Activated CD8-positive, alpha-beta memory T cell treated with anti-CD3 and anti-CD28 coated beads, Interleukin-2, amount 10 ng/mL, durations not matched to agents 7 days and 5 days (primary cell): ENCODE measurements around the gene GOLM1. TPM values are rescaled to one million over a fixed set of nuclear protein-coding genes. Genes with fewer than 3 reads are reported as not detected.
"Not testable (repeated sequence)": the region's sequence is repeated elsewhere in the genome, so short reads cannot be mapped to it uniquely, and the experiment has no call there.

Source experiments
- ATAC-seq: fragments of 150-1000 bp; cut with Tn5 transposase; one replicate; pipeline ENCODE4 v1.10.0; 2021; ENCODE audit warnings: moderate library complexity
- CTCF ChIA-PET: fragments of 350-600 bp; sonication (Branson Sonifier 250); formaldehyde crosslinking; loops from one replicate; lab custom pipeline; 2021; ENCODE audit warnings: antibody characterized with exemption; lab: Charles Lee
- DNase-seq: peaks from one replicate; pipeline ENCODE4 v3.0.0-alpha.2; 2020
- H3K27ac Mint-ChIP-seq: one replicate; pipeline ENCODE4 v1.8.0; 2021; ENCODE audit warnings: mild to moderate bottlenecking, mixed read lengths
- H3K27me3 Mint-ChIP-seq: one replicate; pipeline ENCODE4 v1.8.0; 2021; ENCODE audit warnings: mixed read lengths
- H3K36me3 Mint-ChIP-seq: one replicate; pipeline ENCODE4 v1.8.0; 2021; ENCODE audit warnings: mild to moderate bottlenecking, mixed read lengths
- H3K4me1 Mint-ChIP-seq: one replicate; pipeline ENCODE4 v1.8.0; 2021; ENCODE audit warnings: mixed read lengths
- H3K4me3 Mint-ChIP-seq: one replicate; pipeline ENCODE4 v1.8.0; 2021; ENCODE audit warnings: mild to moderate bottlenecking, moderate library complexity, mixed read lengths
- H3K9me3 Mint-ChIP-seq: one replicate; pipeline ENCODE4 v1.8.0; 2022; ENCODE audit warnings: low read depth, mixed read lengths
- total RNA-seq, 2 experiments: library from RNA; stranded (reverse); gene quantifications; one replicate each; pipeline ENCODE4 v1.2.3, GENCODE V29; 2021

GOLM1 gene, protein sequence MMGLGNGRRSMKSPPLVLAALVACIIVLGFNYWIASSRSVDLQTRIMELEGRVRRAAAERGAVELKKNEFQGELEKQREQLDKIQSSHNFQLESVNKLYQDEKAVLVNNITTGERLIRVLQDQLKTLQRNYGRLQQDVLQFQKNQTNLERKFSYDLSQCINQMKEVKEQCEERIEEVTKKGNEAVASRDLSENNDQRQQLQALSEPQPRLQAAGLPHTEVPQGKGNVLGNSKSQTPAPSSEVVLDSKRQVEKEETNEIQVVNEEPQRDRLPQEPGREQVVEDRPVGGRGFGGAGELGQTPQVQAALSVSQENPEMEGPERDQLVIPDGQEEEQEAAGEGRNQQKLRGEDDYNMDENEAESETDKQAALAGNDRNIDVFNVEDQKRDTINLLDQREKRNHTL
- total RNA-seq = 1 to 10 TPM; 3.0 to 5.5 TPM

DNA sequence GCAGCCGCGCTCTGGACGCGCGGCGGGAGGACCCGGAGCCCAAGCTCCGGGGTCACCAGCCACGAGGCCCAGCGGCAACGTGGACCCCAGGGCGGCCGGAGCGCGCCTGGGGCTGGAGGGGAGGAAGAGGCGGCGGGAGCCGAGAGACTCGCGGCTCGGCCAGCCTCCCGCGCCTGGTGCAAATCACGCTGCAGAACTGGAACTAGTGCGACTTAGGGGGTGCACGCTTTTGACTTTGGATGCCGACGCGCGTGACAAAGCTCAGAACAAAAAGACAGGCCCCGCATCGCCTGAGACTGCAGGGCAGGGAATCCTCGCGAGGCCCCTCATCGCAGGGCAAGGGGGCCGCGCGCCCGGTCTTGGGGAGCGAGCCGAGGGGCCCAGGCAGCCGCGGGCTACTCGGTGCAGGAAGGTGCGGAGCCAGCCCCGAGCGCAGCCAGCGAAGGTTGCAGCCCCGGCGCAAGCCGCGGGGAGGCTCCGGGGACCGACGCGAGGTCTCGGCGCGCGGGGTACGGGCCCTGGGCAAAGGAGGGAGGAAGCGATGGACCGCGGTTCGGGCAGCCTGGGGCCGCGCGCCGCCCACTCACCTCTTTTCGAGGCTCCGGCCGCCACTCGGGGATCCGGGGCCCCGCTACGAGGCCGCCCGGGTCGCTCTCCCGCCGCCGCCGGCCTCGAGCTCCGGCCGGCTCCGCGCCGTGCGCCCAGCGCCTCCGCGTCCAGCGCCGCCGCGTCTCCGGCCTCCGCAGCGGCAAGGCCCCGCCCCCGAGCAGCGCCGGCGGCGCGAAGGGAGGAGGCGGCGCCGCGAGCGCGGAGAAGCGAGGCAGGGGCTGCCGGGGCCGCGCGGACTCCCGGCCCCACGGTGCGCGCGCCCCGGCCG is at the start of gene GOLM1:
Gene GOLM1 (minus strand): TSS at position 735 of the 877 bp plus-strand sequence. CDS start 20,238 bp downstream, outside the sequence.
- Mint-ChIP-seq H3K9me3 (no peaks in the 10 kb centered on the region), H3K4me1 (peaks cover 14% of the 10 kb centered on the region), H3K4me3 (peak within 1 kb of the TSS; percentile 66), H3K27ac (no peak within 1 kb of the TSS), H3K27me3 (peaks cover 61% of the 10 kb centered on the region), H3K36me3 (no peaks in the 10 kb centered on the region)
- CTCF ChIA-PET = no interaction called here
- ATAC-seq (peak; percentile 84), DNase-seq (peak; percentile 49)

DNA sequence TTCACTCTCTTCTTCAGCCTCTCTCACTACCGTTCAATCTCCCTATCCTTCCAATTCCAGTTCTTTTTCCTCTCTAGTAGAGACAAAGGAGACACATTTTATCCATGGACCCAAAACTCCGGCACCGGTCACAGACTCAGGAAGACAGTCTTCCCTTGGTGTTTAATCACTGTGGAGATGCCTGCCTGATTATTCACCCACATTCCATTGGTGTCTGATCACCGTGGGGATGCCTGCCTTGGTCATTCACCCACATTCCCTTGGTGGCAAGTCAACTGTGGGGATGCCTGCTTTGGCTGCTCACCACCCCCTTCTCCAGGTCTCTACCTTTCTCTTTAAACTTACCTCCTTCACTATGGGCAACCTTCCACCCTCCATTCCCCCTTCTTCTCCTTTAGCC is 47.3 kb upstream of the GOLM1 start:
- ATAC-seq, H3K27ac Mint-ChIP-seq, H3K4me3 Mint-ChIP-seq, H3K9me3 Mint-ChIP-seq, DNase-seq, H3K36me3 Mint-ChIP-seq, H3K4me1 Mint-ChIP-seq, CTCF ChIA-PET, H3K27me3 Mint-ChIP-seq: not testable (repeated sequence)

DNA sequence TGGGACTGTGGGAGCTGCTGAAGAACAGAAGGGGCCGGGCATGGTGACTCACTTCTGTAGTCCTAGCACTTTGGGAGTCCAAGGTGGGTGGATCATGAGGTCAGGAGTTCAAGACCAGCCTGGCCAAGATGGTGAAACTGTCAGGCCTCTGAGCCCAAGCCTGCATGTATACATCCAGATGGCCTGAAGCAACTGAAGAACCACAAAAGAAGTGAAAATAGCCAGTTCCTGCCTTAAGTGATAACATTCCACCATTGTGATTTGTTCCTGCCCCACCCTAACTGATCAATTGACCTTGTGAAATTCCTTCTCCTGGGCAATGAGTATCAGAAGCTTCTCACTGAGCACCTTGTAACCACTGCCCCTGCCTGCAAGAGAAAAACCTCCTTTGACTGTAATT is 46.6 kb upstream of the GOLM1 start:
- H3K4me3 Mint-ChIP-seq, DNase-seq, H3K27me3 Mint-ChIP-seq, H3K4me1 Mint-ChIP-seq, ATAC-seq, CTCF ChIA-PET, H3K9me3 Mint-ChIP-seq, H3K27ac Mint-ChIP-seq, H3K36me3 Mint-ChIP-seq: not testable (repeated sequence)

DNA sequence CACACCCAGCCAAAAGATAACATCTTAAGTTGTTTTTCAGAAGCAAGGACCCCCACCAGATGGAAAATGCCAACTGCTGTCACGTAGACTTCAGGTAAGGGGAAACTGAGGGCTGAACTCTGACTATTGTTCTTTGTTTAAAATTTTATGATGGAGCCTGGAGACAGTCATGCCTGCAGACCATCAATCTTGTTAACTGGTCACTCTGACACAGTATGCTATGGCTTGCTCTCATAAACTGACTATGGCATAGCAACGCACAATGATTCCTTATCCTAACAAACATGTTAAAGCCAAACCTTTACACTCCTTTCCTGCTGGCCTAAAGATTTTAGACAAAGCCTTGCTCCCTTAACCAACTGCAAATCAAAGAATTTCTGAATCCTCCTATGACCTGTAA is 43.6 kb upstream of the GOLM1 start:
- no peak for DNase-seq
- Mint-ChIP-seq H3K27me3 (no peaks in the 10 kb centered on the region), H3K9me3 (peaks cover 5% of the 10 kb centered on the region), H3K36me3 (peaks cover 1% of the 10 kb centered on the region), H3K27ac (no peak overlapping the region), H3K4me3 (no peak overlapping the region), H3K4me1 (no peaks in the 10 kb centered on the region)
- ATAC-seq = no peak
- CTCF ChIA-PET = no interaction called here

DNA sequence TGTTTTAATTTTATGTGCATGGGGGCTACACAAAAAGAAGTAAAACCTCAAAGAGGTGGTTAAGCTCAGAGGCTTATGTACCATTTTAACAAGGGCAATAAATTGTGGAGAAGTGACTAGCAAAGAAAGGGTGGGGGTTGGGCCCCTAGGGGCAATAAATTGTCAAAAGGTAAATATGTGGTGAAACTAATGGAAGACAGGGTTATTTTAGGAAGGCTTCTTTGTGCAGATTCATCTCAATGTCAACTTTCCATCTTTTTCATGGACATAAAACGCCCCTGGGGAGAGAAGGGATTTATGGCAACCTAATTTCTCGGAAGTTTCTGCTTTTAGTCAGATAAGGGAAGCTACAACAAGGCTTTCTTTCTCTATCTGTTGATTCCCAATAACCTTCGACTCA is 42.5 kb upstream of the GOLM1 start:
- CTCF ChIA-PET = no interaction called here
- no peaks in the 10 kb centered on the region for H3K4me1 Mint-ChIP-seq
- no peaks in the 10 kb centered on the region for H3K9me3 Mint-ChIP-seq
- no peaks in the 10 kb centered on the region for H3K27me3 Mint-ChIP-seq
- no peak for ATAC-seq
- H3K4me3 Mint-ChIP-seq = no peak overlapping the region
- H3K27ac Mint-ChIP-seq = no peak overlapping the region
- no peaks in the 10 kb centered on the region for H3K36me3 Mint-ChIP-seq
- DNase-seq = no peak

DNA sequence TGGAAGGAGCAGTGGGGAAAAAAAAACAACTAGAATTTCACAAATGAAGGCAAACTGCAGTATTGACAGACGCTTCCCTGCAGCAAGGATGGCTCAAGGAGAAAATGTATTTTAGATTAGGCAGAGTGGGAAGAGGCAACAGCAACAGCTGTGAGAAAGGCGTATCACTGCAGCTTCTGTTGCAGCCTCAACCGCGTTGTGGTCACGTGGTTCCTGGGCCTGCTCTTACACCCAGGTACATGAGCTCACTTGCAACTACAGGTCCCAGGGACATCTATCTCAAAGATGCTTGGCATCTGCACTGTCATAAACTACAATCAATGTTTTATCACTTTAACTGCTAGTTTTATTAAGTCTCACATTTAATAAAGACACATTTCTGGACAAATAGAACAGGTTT is 36.0 kb upstream of the GOLM1 start:
- CTCF ChIA-PET = no interaction called here
- H3K27me3 Mint-ChIP-seq = peaks cover 9% of the 10 kb centered on the region
- peaks cover 2% of the 10 kb centered on the region for H3K4me1 Mint-ChIP-seq
- ATAC-seq (no peak), DNase-seq (peak; percentile 41)
- peaks cover 7% of the 10 kb centered on the region for H3K9me3 Mint-ChIP-seq
- H3K36me3 Mint-ChIP-seq = no peaks in the 10 kb centered on the region
- H3K4me3 Mint-ChIP-seq = no peak overlapping the region
- no peak overlapping the region for H3K27ac Mint-ChIP-seq

DNA sequence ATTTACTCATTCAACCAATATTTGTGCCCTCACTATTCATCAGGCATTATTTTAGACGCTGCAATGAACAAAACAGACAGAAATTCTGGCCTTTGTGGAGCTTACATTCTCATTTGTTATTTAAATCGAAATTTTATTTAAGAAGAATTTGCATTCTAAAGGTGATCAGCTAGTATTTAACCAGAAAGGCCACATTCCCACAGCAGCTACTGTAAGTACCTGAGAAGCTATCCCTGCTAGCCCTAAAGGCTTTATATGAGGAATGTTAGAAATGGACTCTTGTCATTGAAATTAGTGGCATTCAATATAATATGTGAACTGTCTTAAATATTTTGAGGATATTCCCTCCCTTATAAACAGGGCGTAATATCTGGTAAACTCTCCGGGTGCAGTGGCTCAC is 35.0 kb upstream of the GOLM1 start:
- H3K27ac Mint-ChIP-seq = no peak overlapping the region
- peaks cover 9% of the 10 kb centered on the region for H3K27me3 Mint-ChIP-seq
- ATAC-seq (no peak), DNase-seq (no peak)
- no peak overlapping the region for H3K4me3 Mint-ChIP-seq
- H3K4me1 Mint-ChIP-seq = peaks cover 2% of the 10 kb centered on the region
- H3K36me3 Mint-ChIP-seq = no peaks in the 10 kb centered on the region
- H3K9me3 Mint-ChIP-seq = peaks cover 7% of the 10 kb centered on the region
- CTCF ChIA-PET = interaction anchor here (0.6 kb wide), 1 partner anchor 132 kb away, joined by 3 read pairs; no protein-coding TSS in a partner anchor

DNA sequence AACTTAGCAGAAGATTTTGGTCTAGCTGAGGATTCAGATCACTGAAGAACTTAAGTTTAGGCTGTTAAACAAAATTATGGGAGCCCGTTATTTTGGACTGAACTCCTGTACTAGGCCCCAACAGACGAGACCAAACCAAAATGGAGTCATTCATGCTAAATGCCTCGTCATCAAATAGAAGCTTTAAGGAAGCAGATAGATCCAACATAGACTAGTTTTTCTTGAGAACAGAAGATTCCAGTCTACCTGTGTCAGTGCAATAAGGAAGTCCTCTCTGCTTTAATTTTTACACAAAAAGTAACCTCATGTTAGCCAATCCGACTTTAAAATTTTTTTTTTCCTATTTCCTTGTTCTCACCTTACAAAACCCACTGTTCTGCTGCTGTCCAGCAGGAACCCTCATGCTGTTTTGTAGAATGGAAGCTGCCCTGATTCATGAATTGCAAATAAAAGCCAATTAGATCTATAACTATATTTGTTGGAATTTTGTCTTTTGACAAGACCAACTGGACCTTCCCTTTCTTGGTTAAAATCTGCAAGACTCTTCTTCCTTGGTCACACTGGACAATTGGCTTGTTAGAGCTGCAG is 29.0 kb upstream of the GOLM1 start:
- DNase-seq = no peak
- H3K4me1 Mint-ChIP-seq = no peaks in the 10 kb centered on the region
- CTCF ChIA-PET = no interaction called here
- H3K27me3 Mint-ChIP-seq = peaks cover 9% of the 10 kb centered on the region
- H3K36me3 Mint-ChIP-seq = no peaks in the 10 kb centered on the region
- no peak for ATAC-seq
- H3K27ac Mint-ChIP-seq = no peak overlapping the region
- H3K9me3 Mint-ChIP-seq = peaks cover 7% of the 10 kb centered on the region
- no peak overlapping the region for H3K4me3 Mint-ChIP-seq

DNA sequence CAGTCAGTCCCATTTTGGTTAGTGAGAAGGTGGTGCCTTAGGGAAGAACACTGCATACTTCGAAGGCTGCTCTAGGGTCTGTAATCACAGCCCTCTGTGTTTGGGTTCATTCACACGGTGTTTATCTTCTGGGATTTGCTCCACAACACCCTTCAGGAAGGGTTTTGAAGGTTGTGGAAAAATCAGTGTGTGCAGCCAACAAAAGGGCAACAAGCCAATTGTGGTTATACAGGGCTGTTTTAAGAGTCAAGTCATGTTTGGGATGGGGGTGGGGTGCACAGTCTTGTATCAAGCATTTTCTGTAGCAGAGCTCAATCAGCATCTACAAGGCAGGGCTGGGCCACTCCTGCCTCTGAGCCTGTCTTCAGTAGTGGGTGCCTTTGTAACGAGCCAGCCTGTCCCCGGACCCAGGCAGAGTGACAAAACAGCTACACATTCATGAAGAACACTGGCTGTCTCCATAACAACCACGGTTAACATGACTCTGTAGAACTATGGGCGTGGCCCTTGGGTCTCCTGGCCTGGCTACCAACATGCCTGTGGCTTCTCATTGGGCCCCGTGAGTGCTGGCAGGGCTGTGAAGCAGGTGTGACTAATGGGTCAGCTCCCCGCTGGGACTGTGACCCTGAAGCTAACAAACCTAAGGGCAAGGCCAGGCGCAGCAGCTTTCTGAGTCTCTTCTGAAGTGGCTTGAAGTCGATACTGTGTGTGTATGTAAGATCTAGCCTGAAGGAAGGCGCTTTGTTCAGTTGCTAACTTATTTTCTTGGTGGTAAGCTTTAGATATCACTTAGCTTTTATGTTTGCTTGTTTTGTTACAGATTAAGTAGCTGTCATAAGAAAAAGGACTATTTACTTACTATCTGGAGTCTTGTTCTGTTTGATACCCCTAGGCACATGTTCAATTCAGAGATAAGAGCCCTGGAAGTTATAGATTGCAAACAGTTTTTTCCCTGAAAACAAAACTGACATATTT is 27.9 kb upstream of the GOLM1 start:
- H3K4me1 Mint-ChIP-seq = no peaks in the 10 kb centered on the region
- CTCF ChIA-PET = no interaction called here
- H3K27me3 Mint-ChIP-seq = peaks cover 4% of the 10 kb centered on the region
- ATAC-seq (no peak), DNase-seq (no peak)
- peaks cover under 1% of the 10 kb centered on the region for H3K9me3 Mint-ChIP-seq
- H3K27ac Mint-ChIP-seq = no peak overlapping the region
- no peaks in the 10 kb centered on the region for H3K36me3 Mint-ChIP-seq
- H3K4me3 Mint-ChIP-seq = no peak overlapping the region

DNA sequence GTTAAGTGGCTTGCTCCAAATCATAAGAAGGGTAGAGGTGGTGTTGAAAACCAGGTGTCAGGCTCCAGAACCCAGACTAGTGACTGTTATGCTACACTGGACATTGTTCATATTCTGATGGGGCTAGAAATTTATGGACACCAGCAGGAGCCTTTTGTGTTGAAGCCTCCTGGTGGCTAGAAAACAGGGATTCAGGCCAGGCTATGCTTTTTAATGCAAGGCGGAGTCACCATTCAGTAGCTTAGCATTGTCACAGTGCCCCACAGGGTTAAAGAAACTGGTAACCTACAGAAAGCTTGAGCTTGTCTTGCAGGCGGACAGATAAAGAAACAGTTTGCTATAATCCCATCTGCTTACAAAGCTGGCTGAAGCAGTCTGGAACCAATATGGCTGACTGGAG is 23.0 kb upstream of the GOLM1 start:
- Mint-ChIP-seq H3K27me3 (peaks cover 7% of the 10 kb centered on the region), H3K4me1 (no peaks in the 10 kb centered on the region), H3K4me3 (no peak overlapping the region), H3K36me3 (no peaks in the 10 kb centered on the region), H3K9me3 (no peaks in the 10 kb centered on the region), H3K27ac (no peak overlapping the region)
- DNase-seq = no peak
- CTCF ChIA-PET = no interaction called here
- ATAC-seq = no peak

DNA sequence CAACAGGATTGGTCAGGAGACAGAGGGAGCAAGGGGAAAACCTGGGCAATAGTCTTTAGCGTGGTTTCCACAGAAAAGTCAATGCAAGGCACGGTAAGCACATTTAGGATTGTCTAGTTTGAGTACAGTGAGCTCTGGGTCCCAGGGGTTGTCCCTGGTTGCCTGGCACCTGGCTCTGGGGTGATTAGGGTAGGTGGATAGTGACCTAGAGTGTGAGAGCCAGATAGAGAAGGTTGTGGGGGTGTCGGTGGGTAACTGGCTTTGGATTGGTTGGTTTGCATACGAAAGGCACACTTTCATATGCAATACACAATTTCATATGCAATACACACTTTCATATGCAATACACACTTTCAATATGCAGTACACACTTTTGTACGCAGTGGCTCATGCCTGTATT is 20.1 kb upstream of the GOLM1 start:
- H3K4me1 Mint-ChIP-seq = no peaks in the 10 kb centered on the region
- no peak overlapping the region for H3K27ac Mint-ChIP-seq
- no peaks in the 10 kb centered on the region for H3K9me3 Mint-ChIP-seq
- H3K4me3 Mint-ChIP-seq = no peak overlapping the region
- peaks cover 12% of the 10 kb centered on the region for H3K27me3 Mint-ChIP-seq
- DNase-seq (no peak), ATAC-seq (no peak)
- CTCF ChIA-PET = no interaction called here
- no peaks in the 10 kb centered on the region for H3K36me3 Mint-ChIP-seq

DNA sequence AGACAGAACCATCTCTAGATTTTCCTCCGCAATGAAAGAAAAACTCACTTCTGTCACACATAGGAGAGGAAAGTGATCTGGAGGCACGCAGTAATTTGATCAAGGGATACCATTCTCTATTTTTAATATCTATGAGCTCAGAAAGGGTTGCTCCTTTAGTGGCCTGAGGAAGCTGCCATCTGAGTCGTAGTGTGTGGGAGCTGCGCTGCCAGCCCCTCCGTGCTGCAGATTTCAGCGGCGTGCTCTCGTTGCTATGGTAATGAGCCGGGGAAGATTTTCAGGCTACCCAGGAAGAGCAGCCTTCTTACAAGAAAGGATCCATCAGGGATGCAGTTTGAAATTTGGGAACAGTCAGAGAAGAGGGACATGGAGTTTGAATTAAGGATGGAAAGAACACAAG is 17.1 kb upstream of the GOLM1 start:
- DNase-seq (no peak), ATAC-seq (no peak)
- no peaks in the 10 kb centered on the region for H3K36me3 Mint-ChIP-seq
- no peak overlapping the region for H3K4me3 Mint-ChIP-seq
- peaks cover 3% of the 10 kb centered on the region for H3K4me1 Mint-ChIP-seq
- H3K27me3 Mint-ChIP-seq = peaks cover 15% of the 10 kb centered on the region
- CTCF ChIA-PET = no interaction called here
- H3K27ac Mint-ChIP-seq = no peak overlapping the region
- no peaks in the 10 kb centered on the region for H3K9me3 Mint-ChIP-seq

DNA sequence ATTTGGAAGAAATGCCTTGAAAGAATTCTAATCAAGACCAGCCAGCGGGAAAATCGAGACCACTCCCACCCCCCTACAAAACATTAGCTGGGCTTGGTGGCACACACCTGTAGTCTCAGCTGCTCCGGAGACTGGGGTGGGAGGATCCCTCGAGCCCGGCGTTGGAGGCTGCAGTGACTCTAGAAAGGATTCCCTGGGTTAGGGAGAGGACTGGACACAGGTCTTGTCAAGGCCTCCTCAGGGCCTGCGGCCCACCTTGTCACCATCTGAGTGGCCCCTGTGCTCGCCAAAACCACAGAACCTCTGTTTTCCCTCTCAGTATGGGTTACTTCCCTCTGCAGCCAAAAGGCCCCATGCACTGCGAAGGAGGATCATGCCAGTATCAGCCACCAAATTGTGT is 16.5 kb upstream of the GOLM1 start:
- DNase-seq = no peak
- Mint-ChIP-seq H3K27ac (no peak overlapping the region), H3K4me1 (peaks cover 3% of the 10 kb centered on the region), H3K36me3 (no peaks in the 10 kb centered on the region), H3K4me3 (no peak overlapping the region), H3K9me3 (no peaks in the 10 kb centered on the region), H3K27me3 (peaks cover 16% of the 10 kb centered on the region)
- CTCF ChIA-PET = no interaction called here
- ATAC-seq = no peak
